GM18508 (cell line): ENCODE measurements around the gene CELA2A.
"Not testable (repeated sequence)": the region's sequence is repeated elsewhere in the genome, so short reads cannot be mapped to it uniquely, and the experiment has no call there.

Source experiments
- ATAC-seq: cut with Tn5 transposase; IDR thresholded peaks from one replicate; pipeline ENCODE4 v1.9.1; 2021; ENCODE audit warnings: moderate number of reproducible peaks; ENCODE audit not compliant: insufficient read depth, unreplicated experiment

CELA2A gene

DNA sequence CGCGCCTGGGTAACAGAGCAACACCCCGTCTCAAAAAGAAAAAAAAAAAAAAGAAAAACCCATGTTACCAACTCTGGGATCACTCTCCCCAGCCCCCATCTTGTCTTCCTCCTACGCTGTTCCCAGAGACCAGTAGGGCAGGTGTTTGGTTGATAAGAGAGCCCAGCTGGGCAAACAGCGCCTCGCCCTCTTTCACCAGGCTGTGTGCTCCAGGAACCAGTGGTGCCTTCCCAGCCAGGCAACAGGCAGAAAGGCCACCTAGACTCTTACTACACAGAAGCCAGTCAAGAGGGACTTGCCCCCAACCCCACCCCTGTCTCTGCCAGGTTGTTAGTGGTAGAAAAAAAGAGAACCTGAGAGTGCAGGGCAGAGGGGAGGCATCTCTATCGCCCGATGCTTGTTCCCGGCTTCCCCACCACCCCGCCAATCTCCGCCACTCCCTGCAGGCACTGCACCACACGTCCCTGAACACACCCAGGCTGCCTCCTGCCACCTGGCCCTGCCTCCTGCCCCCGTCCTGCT, 32.3 kb upstream of the CELA2A start:
- ATAC-seq: no peak

DNA sequence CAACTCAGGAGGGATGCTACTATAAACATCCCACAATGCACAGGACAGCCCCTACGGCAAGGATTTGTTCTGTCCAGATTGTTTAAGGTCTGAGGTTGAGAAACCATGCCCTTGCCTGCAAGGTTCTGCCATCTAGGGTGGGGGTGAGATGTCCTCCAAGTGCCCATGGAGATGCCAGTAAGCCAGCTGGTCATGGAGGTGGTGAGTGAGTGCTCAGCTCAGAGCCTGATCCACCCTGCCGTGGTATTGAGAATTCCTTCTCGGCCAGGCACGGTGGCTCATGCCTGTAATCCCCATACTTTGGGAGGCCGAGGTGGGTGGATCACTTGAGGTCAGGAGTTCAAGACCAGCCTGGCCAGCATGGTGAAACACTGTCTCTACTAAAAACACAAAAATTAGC, 31.6 kb upstream of the CELA2A start:
- ATAC-seq: no peak

DNA sequence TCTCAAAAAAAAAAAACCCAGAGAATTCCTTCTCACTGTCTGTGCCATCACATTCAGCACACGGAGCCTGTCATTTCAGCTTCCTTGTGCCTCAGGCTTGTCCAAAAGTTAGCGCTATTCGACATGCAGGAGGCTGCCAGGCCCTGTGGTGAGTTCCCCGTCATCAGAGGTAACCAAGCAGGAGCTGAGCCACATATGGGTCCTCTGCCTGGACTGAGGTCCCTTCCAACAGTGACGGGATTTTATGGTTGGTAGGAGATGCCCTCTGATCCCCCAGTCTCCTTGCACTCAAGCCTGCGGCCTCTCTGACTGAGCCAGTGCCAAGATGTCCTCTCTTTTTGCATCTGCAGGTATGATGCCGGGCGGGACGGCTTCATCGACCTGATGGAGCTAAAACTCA, 31.0 kb upstream of the CELA2A start:
- no peak for ATAC-seq

DNA sequence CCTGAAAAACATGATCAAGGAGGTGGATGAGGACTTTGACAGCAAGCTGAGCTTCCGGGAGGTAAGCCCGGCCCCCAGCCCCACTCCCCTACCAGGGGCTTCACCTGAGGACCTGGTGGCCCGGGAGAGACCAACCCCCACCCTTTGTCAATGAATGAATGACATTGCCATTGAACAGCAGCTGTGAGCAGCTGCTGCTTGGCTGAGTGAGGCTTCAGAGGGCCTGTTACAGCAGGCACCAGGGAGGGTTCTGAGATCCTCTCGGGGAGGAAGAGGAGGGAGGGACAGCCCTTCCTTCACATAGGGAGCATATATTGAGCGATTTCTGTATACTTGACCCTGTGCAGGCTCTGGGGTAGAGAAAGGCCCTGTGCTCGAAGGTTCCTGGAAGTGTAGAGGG, 30.6 kb upstream of the CELA2A start:
- no peak for ATAC-seq

DNA sequence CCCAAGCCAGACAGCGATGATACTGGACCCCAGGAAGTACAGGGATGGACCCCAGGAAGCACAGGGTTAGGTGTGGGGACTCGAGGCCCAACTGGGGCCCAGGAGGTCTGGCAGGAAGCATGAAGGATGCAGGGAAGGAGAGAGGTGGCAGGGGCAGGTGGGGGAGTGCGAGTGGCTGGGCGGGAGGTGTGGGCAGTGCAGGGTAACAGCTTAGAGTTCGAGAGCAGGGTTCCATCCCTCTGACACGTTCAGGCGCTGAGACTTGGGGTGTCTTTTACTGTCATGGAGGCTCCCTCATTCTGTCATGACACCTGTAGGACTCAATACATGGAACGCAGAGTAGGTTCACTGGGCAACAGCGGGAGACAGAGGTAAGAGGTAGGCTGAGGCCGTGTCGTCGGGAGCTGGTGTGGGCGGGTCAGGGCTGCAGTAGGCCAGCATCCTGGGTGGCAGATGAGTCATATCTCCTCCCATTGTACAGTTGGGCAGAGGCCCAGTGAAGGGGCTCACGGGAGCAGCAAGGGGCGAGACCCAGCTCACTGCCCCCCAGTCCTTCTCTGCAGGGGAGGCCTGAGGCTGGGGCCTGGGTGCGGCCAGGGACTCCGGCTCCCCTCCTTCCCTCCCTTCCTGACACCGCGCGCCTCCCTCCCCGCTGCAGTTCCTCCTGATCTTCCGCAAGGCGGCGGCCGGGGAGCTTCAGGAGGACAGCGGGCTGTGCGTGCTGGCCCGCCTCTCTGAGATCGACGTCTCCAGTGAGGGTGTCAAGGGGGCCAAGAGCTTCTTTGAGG, 29.8 kb upstream of the CELA2A start:
- ATAC-seq: no peak

DNA sequence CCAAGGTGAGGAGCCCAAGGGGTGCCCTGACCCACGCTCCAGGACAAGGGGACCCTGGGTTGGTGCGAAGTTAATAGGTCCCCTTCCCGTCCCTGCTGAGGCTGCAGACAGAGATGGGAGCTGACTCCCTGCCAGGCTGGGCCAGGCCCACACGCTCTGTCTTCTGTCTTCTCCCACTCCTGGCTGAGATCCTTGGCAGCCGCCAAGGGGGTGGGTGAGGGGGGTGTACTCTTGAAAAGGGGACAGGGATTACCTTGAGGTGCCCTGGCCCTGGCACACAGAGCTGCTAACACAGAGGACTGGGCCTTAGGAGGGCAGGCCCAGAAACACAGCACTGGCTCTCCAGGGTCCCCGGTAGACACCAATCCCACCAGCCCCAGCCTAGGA, 29.3 kb upstream of the CELA2A start:
- no peak for ATAC-seq

DNA sequence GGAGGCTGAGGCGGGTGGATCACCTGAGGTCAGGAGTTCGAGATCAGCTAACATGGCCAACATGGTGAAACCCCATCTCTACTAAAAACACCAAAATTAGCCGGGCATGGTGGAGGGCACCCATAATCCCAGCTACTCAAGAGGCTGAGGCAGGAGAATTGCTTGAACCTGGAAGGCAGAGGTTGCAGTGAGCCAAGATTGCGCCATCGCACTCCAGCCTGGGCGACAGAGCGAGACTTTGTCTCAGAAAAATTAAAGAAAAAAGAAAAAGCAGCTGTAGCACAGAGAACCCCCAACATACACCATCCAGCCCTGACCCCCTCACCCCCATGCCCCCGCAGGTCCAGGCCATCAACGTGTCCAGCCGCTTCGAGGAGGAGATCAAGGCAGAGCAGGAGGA, 28.3 kb upstream of the CELA2A start:
- not testable (repeated sequence) for ATAC-seq

DNA sequence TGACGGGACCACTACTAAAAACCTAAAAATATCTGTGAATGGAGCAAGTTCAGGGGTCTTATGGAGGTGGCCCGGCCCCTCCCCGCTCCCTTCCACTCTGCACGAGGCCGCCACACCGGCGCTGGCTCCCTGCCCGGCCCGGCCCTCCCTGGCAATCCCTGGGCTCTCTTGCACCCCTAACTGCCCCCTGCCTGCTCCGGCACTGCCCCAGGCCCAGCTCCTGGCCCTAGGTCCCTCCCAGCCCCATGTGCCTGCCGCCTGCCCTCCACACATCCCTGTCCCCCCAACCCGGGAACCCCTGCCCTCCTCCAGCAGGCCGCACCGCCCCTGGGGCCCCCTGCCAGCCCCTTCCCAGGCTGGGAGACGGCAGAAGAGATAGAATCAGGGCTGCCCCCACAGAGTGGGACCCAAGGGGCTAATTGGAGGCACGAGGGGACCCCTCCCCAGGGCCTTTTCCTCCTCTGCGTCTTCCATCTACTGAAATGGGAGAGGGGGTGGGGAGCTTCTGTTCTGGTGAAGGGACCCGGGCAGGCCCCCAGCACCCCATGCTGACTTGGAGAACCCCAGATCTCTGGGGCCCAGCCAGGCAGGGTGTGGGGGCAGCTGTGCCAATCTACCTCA, 27.6 kb upstream of the CELA2A start:
- no peak for ATAC-seq

DNA sequence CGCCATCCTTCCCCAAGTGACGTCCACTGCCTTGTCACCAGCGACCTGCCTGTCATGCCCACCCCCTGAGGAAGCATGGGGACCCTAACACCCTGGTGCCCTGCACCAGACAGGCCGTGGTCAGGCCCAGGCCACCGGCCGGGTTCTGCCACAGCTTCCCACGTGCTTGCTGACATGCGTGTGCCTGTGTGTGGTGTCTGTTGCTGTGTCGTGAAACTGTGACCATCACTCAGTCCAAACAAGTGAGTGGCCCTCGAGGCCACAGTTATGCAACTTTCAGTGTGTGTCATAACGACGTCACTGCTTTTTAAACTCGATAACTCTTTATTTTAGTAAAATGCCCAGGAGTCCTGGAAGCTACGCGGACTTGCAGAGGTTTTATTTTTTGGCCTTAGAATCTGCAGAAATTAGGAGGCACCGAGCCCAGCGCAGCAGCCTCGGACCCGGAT, 26.8 kb upstream of the CELA2A start:
- no peak for ATAC-seq

DNA sequence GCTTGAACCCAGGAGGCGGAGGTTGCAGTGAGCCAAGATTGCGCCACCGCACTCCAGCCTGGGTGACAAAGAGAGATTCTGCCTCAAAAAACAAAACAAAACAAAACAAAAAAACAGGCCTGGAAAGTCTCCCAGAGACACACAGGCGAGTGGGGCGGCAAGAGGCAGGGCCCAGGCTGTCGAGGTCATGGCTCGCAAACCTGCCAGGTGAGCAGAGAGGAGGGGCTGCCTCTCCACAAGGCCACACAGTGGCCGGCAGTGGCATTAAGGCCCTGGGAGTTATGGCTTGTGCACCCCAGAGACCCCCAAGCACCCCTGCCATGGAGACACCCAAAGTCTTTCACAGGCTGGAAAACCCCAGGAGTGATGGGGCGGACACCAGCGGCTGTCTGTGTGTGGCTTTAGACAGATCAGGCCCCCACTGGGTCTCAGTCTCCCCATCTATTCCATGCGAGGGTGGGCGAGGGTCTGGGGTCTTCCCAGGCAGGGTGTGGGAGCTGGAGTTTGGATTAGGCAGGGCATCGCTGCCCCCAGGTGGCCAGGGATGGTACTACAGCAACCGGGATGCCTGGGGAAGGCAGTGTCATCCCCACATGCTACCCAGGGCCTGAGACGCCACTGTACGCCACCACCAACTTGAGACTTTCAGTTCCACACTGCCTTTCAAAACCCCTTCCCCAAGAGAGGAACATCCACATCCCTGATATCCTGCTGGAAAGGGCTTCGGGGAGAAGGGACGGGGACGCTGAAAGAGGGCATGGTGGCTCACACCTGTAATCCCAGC, 25.6 kb upstream of the CELA2A start:
- ATAC-seq: no peak

DNA sequence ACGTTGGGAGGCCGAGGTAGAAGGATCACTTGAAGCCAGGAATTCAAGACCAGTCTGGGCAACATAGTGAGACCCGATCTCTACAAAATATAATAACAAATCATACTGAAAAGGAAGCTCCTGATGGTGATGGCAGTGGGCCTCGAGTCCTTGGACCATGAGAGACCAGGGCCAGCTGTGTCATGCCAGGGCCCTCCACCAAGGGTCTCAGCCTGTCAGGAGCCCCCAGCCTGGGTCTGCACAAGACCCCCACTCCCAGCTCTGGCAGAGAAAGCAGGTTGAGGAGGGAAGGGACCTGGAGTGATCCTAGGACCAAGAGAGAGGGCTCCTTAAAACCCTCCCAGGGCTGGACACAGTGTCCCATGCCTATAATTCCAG, 25.0 kb upstream of the CELA2A start:
- ATAC-seq: no peak

DNA sequence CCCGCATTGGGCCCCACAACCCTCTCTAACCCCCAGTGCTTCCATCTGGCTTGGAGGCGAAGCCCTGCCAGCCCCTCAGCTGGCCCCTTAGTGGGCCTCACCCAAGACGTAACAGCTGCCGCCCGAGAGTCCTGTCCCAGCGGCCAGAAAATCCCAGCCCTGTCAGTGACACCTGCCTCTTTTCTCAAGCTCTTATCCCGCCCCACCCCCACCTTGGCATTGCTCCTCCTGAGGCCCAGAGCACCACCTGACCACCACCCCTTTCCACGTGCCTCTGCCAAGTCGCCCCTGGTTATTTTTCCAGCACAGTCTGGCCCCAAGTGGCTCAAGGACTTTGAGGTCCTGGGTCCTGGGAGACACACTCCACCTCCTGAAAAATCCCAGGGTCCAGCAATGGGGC, 24.2 kb upstream of the CELA2A start:
- ATAC-seq: no peak

DNA sequence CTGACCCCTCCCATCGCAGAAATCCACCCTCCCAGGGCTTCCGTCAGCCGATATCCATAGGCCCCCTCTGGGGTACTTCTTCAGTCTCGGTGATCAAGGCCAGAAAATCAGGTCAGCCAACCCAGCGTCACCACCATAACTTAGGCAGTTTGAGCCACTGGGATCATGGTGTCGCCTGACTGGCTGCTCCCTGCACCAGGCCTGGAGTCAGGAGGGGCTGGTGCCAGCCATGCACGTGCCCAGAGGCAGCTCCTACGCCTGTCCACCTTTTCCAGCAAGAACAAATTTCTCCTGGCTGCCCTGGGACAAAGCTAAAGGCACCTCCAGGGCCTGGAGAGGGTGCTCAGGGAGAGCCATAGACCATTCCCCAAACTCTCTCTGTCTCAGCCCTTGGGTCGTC, 23.1 kb upstream of the CELA2A start:
- ATAC-seq: no peak

DNA sequence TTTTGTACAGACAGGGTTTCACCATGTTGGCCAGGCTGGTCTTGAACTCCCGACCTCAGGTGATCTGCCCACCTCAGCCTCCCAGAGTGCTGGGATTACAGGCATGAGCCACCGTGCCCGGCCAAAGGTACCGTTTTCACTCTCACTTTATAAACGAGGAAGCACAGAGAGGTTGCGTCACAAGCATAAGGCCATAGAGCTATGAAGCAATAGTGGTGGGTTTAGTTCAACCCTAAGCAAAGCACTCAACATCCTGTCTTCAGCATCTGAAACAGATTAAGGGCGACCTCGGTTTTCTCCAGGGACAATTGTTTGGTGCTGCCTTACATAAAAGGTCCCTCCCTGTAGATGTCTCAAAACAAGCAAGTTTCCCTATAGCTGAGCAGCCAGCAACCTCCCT, 21.8 kb upstream of the CELA2A start:
- ATAC-seq: not testable (repeated sequence)

DNA sequence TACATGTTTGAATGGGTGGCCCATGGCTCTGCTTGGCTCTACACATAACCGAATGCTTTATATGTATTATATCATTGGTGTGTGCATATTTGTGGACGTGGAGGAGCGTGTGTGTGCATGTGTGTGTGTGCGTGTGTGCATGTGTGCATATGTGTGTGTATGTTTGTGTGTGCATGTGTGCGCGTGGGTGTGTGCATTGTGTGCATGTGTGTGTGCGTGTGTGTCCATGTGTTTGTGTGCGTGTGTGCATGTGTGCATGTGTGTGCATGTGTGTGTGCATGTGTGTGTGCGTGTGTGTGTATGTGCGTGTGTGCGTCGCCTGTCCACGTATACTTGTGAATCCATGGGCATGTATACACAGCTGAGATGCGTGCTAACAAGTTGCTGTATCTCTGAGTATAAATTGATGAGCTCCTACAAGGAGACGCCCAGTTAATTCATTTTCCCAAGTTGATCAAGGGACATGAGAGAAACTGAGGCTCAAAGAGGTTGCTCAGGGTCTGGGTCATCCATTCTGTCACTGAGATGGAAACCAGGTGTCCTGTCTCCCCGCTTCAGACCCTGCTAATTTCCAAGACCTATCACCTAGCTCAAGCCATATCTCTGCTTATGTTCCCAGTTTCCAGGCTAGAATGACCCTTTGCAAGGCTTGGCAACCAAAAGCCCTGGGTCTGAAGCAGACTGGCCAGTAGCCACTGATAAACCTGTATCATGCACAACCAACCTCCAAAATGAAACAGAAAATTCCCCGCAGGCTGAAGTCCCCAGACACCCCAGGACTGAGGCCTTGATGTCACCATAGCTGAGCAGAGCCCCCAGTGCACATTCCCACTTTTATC, 21.1 kb upstream of the CELA2A start:
- no peak for ATAC-seq

DNA sequence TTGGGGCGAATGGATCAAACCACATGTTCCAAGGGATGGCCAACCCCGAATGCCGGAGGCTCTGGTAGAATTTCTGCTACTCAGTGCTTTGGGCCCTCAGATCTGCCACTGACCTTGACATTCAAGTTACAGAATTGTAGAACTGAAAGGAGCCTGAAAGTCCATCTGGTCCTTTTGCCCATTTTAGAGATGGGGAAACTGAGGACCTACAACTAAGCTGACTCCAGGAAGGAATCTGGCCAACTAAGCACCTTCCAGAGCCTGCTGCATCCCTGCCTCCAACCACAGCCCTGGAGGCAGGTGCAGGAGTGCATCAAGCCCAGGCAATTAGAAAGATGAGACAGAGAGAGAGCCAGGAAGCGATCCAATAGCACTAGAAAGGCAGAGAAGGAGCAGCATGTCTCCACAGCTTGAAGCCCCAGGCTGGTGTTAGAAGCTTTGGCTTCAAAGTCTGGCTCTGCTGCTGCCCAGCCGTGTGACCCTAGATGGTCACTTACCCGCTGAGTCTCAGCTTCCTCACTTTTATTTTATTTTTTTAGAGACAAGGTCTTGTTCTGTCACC, 19.6 kb upstream of the CELA2A start:
- no peak for ATAC-seq

DNA sequence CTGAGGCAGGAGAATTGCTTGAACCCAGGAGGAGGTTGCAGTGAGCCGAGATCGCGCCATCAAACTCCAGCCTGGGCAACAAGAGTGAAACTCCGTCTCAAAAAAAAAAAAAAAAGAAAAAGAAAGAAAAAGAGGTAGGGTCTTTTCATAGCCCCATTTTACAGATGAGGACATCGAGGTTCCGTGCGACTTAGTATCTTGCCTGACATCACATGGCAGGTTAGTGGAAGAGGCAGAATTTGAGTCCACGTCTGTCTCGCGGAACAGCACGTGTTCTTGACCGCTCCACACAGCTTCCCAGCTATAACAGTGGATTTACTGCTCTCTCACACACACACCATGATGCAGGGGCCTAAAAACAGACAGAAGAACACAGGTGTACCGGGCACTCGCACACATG, 17.2 kb upstream of the CELA2A start:
- ATAC-seq: no peak

DNA sequence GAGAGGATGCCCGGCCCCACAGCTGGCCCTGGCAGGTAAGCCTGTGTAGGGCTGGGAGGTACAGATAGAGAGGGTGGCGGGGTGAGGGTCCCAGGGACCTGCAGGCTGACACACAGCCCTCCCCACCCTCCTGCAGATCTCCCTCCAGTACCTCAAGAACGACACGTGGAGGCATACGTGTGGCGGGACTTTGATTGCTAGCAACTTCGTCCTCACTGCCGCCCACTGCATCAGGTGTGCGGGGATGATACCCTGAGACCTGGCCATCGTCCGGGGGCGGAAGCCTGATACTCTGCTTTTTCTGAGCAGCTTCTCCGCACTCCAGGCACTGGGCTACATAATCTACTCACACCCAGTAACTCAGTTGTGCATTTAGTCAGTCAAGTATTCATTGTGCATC, 16.2 kb upstream of the CELA2A start:
- no peak for ATAC-seq

DNA sequence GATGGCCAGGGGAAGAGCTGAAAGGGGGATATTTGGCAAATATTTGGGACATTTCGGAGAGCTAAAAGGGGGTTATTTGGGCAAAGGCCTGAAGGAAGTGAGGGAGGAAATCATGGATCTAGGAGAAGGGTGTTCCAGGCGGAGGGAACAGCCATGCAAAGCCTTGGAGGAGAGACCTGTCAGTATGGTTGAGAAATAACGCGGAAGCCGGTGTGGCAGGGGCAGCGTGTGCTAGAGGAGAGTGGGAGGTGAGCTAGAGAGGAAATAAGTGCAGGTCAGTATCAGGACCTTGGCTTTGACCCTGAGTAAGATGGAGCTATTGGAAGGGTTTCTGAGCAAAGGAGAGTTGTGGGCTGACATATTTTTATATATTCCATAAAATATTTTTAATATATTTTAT, 15.3 kb upstream of the CELA2A start:
- no peak for ATAC-seq

DNA sequence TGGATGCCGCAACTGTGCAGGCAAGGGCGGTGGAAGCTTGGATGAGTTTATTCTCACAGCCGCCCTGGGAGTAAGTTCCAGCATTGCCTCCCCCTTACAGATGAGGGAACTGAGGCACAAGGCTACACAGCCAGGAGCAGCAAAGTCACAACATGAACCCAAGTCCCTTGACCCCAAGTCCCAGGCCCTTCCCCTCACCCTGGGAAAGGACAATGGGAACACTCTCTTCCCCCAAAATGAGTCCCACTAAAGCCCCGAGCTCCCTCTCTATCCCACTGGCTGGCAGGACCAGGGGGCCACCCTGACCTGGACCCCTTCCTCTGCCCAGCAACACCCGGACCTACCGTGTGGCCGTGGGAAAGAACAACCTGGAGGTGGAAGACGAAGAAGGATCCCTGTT, 14.4 kb upstream of the CELA2A start:
- no peak for ATAC-seq
